Activated CD4-positive, alpha-beta T cell treated with anti-CD3 and anti-CD28 coated beads for 4 hours (primary cell): ENCODE data around the gene POPDC2.

Experiments
- DNase-seq, 2 donors: peaks; one replicate each; pipeline ENCODE4 v3.0.0-alpha.2; 2020

POPDC2 gene

DNA sequence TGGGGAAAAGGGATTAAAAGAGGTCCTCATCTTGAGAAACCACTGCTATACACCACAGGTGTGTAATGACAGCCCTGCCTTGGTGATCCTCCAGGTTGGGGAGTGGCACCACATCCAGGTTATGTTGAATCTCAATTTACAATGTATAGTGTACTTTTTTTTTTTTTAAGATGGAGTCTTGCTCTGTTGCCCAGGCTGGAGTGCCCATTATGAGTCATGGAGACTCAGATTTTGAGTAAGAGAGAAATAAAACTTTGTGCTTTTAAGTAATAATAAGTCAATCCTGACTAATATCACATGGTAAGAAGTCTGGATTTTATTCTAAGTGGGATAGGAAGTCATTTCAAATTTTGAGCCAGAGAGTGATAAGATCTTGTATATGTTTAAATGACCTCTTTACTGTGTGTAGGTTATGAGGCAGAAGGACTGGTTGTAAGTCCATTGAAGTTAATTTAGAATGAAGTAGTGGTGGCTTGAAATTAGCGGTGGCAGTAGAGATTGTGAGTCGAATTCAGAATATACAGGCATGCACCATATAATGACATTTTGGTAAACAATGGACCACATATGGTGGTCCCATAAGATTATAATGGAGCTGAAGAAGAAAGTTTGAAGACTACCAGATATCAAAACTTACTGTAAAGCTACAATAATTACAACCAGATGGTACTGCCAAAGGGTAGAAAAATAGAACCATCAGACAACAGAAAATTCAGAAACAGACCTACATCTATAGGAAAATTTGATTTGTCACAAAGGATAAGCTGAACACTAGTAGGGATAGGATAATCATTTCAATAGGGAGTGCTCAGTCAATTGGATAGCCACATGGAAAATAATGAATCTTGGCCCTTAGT, 20.7 kb downstream of the POPDC2 start:
- DNase-seq: no peak

DNA sequence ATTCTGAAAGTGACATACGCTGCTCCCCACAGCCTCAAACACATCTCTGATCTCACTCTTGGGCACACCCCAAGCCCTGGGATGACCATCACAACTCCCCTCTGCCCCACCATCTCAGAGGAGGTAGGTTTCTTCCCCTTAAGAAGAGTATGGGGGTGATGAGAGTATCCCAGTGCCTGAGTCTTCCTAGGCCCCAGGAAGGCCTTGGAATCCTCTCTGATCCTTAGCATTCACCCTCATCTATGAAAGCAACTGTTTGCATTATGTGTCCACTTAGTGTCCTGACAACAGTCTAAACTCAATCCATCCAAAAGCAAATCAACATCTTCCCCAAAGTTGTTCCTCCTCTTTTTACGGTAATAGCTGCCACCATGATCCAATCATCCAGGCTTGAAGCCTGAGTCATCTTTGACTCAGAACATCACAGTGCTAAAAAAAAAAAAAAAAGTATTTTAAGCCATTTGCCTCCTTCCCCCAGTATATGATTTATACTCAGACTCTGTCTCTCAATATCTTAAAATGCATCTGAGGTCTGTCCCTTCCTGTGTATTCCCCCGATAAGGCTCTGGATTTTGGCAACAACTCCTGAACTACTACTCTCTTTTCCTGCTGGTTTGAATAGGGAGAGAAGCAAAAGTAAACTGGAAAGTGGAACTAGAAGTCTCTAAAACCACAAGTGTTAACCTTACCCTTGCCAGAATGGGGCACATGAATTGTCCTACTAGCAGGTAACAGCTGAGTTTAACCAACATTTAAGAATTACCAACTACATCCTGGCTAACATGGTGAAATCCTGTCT, 22.5 kb downstream of the POPDC2 start:
- no peak for DNase-seq

DNA sequence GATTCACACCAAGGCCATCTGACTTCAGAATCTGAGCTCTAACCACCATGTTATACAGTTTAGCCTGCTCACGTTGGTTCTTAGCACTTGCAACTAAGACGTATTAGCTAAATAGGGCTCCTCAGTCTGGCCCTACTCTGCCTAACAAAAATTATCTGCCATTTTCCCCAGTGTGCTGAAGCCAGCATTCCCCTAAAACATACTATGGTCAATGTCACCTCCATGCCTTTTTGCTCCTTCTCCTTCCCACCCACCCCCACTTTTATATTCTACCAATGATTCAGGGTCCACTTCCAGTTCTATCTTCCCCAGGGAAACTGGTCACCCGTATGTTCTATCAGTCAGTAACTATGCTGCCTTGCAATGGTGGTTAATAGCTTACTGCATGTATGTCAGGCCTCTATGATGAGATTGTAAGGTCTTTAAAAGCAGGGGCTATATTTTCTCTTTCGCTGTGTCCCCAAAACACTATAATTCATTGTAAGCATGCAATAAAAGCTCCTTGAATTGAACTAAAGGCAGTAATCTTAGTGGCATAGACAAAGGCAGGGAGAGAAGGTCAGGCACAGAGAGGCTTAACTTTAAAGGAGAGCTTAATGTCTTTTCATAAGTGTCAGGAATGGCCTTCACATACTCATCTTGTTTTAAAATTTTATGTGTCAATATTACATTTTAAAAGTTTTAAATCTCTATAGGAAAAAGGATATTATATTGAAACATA, 23.3 kb downstream of the POPDC2 start:
- DNase-seq: no peak

DNA sequence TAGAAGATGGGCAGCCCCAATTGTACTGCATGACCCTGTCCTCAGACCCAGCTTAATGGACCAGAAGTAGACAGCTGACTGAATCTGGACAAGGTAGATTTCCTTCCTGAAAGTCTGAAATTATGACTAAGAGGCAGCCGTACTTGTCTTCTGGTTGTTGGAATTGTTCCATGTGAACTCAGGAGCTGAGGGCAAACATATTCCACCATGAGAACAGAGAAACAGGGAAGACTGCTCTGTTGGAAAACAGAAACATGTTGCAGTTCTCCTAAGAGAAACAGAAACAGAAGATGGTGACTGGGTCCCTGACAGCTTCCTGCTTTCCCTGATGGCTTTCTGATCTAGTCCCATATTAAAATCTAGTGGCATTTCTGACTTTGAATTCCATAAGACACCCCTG, 24.1 kb downstream of the POPDC2 start:
- no peak for DNase-seq

DNA sequence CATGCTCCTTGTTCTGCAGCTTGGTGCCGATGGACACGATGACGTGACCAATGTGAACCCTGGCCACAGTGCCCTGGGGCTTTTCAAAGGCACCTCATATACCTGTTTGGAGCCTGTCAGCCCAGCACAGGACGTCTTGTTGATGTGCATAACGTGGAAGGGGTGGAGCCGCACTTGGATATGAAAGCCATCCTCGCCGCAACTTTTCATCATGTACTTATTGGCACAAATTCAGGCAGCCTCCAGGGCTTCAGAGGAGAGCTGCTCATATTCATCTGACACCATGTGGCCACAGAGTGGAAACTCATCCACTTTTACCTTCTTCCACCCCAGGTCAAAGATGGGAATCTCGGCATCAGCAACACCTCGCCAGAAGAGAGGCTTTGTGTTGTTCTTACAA, 24.7 kb downstream of the POPDC2 start:
- DNase-seq: no peak

DNA sequence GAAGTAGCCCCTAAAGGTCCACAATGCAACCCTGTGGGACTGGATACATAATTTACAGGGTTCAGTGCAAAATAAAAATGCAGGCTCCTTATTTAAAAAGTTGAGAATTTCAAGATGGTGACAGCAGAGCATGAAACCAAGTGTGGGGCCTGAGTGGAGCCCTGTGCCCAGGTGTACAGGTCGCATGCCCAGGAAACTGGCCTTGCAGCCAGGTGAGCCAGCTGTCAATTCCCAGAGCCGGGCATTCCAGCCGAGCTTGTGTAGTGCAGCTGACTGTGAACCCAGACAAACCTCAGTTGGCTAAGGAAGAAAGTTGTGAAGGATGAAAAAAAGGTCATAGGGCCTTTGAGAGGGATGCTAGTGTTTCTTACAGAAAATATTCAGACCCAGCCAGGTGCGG, 27.6 kb downstream of the POPDC2 start:
- DNase-seq: no peak

DNA sequence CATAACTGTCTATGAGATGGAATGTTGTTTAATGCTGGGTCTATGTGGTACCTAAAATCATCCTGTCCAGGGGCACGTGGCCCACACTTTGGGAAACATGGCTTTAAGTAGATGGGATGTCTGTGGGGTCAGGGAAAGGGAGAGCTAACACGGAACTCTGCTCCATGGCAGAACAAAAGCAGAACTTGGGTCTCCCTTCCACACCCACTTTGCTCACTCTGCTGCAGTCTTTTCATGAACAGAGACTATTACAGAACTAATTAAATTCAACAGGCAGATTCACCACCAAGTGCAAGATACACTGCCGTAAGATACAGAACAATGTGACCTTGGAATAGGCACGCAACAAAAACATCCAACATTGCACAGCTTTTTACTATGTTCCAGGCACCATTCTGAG, 28.2 kb downstream of the POPDC2 start:
- DNase-seq: no peak

DNA sequence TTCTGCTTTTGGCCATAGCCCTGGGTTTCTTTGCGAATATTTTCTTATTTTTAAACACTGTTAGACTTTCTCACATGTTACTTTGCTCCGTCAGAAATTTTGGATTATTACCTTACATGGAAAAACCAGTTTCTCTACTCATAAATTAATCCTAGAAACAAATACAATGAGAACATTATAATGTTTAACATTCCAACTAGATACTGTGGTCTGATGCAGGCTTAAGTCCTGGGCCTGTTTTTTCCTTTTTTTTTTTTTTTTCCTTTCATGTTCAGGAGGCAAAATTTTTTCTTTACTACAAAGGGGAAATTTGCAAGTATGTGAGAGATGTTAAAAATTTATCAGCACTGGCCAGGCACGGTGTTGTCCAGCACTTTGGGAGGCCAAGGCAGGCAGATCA, 28.9 kb downstream of the POPDC2 start:
- no peak for DNase-seq

DNA sequence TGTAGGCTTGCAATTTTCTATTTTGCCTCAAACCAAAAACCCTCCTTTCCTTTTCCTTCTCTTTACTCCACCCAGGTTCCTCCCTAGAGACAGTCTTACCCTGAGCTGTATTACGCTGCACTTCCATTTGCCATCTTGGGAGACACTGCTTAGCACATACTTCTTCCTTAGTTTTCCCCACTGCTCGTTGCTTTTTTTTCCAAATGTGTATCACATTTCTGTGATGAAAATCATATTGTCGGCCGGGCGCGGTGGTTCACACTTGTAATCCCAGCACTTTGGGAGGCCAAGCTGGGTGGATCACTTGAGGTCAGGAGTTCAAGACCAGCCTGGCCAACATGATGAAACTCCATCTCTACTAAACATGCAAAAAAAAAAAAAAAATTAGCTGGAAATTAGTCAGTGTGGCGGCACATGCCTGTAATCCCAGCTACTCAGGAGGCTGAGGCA, 29.5 kb downstream of the POPDC2 start:
- no peak for DNase-seq

DNA sequence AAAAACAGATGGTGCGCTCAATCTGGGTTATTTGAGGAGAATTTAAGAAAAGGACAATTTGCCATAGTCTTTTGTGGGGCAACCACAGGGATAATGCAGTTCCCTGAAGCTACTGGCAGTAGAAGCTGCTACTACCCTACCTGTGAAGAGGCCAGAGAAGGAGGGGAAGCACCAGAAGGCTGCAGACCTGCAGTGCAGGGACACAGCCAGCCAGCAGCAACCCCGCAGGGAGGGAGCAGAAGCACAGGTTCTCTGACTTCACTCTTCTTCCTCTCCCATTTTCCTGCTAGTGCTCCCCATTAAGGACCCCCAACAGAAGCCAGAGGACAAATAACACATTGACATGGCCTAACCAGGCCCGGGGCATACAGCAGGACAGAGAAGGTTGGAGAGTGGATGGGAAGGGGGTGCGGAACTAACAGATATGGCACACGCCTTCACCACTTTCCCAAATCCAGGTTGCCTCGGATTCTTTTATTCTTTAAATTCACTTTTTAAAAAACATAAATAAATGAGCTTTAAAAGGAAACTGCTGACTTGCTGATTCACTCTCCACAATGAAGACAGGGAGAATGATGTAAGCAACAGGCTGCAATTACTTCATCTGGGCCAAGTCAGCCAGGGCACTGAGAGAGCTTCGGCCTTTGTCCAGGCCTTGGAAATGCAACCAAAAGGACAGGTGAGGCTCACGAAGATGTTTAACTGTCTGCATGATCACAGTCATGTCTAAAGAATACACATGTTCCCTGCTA, 30.1 kb downstream of the POPDC2 start:
- DNase-seq: no peak

DNA sequence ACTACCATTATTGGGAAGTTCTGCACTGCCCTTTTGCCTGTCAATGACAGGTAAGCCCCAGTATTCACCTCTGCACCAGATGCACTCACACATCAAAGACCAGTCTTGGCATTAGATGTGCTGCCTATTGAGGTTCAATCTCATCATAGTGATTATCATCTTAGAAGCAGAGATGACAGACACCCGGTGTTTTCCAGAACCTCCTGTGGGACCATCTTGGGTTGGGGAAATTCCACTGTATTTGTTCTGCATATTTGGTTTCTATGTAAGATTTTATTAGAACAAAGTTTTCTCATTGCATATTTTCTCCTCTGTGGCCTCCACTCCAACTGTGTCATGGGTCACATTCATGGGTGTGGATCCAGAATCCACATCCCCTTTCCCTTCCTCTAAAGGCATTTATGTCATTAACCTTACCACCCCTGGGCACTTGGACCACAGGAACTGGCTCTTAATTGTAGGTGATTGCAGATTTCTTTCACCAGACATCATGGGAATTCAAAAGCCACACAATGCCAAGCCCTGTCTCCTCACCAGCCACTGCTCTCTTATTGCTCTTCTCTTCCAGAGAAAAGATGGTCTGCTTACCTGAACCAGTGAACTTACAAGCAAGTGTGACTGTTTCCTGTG, 31.5 kb downstream of the POPDC2 start:
- DNase-seq: no peak

DNA sequence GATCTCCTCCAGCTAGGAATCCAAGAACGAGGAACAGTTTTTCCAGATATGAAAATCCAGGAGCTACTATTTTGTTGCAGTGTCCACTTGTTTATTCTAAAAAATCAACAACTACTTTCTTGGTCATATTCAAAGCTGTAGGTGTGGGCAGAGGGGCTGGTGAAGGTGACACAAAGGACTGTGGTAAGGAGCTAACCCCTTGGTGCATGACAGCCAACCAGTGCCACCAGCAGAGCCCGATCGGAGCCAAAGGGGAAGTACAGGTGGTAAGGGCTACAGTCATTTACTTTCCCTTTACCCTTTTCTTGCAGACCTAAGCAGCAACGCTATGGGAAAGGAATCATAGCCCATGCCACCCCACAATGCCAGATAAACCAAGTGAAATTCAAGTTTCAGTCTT, 32.0 kb downstream of the POPDC2 start:
- DNase-seq: peak in 1 of 2 donors; percentile 8

DNA sequence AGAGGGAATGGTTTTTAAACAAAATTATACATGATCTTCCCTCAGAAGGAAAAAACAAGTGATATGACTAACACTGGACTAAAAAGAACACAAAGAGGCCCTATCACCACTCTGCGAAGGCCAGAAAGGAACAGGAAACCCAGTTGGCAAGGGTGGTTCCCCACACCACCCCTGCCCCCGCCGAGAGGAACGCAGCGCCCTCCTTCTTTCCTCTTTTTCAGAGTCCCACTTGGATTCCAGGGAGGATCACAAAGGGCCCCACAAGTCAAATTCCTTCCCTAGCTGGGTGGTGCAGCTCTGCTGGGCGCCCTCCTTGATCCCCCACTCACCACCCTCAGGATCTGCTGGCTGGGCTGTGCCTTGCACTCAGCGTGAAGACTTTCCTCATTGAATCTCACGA, 32.9 kb downstream of the POPDC2 start:
- DNase-seq: no peak

DNA sequence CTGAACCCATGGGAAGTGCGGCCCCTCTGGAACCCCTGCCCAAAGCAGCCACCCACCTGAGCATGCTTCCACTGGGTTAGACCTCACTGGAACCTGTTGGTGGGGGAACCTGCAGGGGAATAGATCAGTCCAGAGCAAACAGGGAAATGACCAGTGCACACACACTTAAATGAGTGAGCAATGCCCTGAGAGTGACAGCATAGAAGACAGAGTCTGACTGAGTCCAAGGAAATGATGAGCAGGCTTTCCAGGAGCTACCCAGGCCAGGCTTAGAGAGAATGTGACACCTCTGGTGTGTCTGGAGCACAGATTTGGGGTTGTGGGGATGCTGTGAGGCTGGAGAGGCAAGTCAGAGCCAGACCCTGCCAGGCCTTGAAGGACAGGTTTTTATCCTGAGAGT, 34.2 kb downstream of the POPDC2 start:
- DNase-seq: no peak

DNA sequence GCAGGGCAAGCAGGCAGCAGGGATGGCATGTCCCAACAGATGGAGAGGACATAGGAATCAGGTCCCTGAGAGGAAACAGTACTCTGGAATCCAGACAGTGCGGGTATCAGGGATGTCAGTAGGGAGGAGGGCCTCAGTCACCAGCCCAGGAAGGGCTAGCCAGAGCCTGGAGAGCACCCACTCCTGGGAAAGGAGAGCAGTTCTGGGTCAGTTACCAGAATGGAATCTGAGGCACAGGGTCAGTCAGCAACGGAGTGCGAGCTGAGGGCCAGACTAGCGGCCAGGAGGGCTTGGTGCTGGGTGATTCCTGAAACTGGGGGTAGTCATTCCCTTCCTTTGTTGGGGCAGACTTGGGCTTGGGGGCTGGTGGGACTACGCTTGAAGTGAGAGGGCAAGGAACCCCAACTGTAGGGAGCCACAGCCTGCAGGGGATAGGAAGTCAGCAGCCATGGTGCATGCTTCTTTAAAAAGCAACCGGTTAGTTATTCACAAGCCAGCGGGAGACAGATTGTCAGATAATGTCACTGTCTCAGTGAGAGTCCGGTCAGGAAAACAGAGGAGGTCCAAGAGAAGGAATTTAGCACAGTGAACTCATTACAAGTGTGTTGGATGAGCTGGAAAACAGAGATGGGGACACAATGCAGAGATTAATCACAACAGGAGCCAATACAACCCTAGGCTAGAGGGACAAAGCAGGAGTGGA, 34.8 kb downstream of the POPDC2 start:
- DNase-seq: no peak

DNA sequence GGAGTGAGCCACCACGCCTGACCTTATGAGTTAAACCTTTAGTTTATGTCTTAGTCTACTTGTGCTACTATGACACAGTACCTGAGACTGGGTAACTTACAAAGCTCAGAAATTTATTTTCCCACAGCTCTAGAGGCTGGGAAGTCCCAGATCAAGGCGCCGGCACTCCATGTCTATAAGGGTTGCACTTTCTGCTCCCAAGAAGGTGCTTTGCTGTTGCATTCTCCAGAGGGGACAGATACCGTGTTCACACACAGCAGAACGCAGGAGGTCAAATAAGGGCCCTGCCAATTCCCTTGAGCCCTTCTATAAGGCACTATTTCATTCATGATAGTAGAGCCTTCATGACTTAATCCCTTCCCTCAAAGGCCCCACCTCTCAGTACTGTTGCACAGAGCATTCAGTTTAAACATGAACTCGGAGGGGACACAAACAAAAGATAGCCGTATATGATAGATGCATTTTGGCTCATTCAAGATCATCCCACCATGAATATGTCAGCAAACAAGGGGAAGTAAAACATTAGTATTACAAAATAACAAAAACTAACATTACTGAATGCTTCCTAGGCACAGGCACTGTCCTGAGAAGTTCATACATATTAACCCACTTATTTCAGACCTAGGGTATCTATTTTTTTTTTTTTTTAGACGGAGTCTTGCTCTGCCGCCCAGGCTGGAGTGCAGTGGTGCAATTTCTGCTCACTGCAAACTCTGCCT, 36.2 kb downstream of the POPDC2 start:
- DNase-seq: no peak

DNA sequence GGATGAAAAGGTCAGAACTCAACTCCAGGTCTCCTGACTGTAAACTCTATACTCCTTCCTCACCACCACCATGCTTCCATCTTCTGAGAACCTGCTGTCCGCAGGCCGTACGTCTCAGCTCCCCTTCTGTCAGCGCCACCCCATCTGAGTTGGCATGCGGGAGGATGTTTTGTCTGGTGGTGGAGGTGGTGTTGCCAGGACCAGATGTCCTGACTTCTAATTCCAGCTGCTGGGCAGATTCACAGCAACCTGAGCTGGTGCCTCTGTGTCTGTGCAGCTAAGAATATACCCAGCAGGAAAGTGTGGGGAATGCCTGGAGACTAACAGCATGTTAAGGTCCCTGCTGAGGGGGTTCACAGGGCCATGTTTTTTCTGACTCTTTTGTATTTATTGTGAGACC, 39.5 kb downstream of the POPDC2 start:
- DNase-seq: no peak

DNA sequence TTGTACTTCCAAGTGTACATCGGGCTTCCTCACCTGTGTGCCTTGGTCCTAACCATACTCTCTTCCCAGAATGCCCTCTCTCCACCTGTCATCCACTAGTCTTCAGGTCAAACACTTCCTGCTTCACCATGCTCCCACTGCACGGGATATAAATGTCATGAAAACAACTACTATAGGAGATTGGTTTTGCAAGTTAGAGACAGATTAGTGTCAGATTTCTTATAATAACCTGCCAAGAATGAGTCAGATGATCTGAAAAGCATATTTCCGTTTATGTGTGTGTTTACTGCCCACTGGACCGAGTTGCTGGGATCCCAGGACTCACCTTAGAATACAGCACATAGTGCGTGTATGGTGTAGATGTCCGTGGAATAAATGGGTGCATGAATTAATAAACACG, 41.3 kb downstream of the POPDC2 start:
- no peak for DNase-seq

DNA sequence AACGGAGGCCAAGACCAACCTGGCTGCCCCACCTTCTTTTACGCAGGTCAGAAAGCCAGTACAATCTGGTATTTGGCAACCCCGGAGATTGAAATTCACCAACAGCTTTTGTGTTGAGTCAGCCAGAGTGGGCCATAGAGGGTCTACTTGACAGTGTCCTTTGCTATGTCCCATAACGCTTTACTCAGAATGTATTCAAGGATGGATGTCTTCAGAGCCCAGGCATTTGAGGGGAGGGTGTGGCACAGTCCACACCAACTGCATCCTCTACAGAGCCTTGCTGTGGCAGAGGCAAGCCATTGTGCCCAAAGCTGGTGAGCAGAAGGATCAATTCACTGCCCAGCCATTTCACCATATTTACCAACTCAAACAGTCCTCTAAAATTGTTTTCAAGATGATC, 44.3 kb downstream of the POPDC2 start:
- DNase-seq: no peak

DNA sequence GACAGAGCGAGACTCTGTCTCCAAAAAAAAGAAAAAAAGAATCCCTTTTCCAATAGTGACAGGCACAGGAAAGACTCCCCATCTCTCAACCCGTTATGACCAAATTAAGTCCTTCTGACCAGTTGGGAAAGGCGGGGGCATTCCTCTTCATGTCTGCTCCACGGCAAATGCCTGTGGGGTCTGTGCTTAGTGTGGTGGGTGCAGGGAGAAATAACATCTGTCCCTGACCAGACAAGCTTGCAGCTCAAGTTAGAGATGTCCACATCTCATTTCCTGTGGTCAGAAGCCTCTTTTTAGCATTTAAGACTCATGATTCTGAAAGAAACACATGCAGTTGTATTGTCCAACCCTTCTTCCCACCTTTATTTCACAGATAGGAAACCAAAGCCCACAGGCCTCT, 46.5 kb downstream of the POPDC2 start:
- DNase-seq: no peak

DNA sequence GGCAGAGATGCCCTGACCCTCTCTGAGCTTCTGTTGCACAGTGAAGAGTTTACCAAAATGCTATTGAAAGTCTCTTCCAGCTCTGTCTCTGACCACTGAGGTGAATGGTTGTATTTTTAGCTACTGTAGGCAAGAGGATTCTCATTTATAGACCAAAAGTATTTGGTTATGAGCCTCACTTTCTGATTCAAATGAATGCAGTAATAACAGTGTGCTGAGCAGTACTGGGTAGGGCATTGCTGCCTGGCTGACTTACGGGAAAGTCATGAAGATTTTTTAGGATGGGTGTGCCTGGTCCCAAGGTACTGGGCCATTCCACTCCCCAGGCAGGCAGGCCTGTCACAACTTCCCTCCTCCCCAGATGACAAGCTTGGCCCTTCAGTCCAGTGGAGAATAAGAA, 47.2 kb downstream of the POPDC2 start:
- no peak for DNase-seq
